Skin epidermis (tissue), 12 donors: ENCODE data around the gene CARD11.

ENCODE experiments used
- H3K27ac ChIP-seq, 21 experiments: fragments of 200-600 bp; sonication (generic) in 11 of 21; one replicate each; pipeline ENCODE4 v1.5.0; 2020; ENCODE audit warnings: mild to moderate bottlenecking in 3 of 21, inconsistent platforms in 2 of 21, moderate library complexity in 2 of 21
- H3K4me3 ChIP-seq, 7 experiments: fragments of 200-600 bp; sonication (generic) in 2 of 7; one replicate each; pipeline ENCODE4 v1.5.0; 2020; ENCODE audit warnings: inconsistent platforms in 2 of 7, mild to moderate bottlenecking in 2 of 7, moderate library complexity in 1 of 7

CARD11 gene

GRCh38 chr7:2864999-2865670 is 178.5 kb downstream of the CARD11 start:
- no peak overlapping the region for H3K4me3 ChIP-seq
- H3K27ac ChIP-seq: no peak overlapping the region

- Histone ChIP-seq H3K27ac (peak overlapping the region in 20 of 21 experiments; percentile 68 to 96 (median 86)), H3K4me3 (no peak overlapping the region)
These were observed 179.3 kb downstream of the CARD11 start for GRCh38 chr7:2864204-2864985.

DNA sequence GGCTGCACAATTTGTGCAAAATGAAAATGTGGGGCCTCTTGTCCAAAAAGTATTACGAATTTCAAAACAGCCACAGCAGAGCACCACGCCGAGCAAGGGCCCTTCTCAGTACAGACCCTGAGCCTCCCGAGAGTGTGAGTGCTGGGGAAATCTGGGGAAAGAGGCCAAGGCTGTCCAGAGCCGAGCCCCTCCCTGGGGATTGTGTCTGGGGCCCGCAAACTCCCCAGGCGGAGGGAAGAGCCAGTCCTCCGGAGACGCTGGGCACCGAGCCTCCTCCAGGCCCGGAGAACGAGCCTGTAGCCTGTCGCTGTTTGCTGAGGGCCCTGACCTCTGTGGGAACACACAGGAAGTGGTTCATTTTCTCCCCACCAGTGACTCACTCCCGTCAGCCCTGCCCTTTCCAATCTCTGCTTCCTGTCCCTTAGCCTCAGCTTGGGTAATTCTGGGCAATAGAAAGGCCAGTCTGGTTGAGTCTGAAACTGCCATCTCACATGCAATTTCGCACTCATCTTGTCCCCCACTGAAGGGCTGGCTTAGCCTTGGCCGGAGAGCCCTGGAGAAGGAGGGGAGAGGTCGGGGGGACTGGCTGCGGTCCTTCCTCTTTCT is 180.1 kb downstream of the CARD11 start:
- no peak overlapping the region for H3K4me3 ChIP-seq
- H3K27ac ChIP-seq: peak overlapping the region; percentile 29 to 96 (median 85)

DNA sequence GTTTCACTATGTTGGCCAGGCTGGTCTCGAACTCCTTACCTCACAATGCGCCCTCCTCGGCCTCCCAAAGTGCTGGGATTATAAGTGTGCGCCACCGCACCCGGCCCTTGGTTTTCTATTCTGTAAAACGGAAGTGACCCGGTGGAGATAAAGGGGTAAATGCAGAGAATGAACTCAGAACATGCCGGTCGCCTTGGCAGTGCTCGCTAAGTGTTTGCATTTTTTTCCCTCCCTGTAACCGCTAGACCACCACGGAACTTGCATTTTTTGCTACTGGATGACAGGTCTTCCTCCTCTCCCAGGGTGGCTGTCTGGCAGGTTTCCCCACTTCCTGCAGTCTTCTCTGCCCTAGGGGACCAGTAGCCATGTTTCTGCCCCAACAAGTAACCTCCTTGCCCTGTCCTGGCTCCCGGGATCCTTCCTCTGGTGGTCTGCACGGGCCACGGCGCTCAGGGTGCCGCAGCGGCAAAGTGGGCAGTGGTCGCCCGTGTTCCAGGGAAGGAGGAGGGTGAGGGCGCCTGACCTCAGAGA is 180.8 kb downstream of the CARD11 start:
- peak overlapping the region in 20 of 21 experiments; percentile 68 to 96 (median 86) for H3K27ac ChIP-seq
- no peak overlapping the region for H3K4me3 ChIP-seq

DNA sequence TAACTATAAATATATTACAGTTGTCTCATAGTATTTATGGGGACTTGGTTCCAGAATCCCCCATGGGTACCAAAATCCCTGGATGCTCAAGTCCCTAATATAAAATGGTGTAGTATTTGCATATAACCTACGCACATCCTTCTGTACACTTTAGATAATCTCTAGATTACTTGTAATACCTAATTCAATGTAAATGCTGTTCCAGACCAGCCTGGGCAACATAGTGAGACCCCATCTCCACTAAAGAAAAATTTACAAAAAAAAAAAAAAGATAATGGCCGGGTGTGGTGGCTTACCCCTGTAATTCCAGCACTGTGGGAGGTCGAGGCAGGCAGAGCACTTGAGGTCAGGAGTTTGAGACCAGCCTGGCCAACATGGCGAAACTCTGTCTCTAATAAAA is 182.2 kb downstream of the CARD11 start:
- no peak overlapping the region for H3K27ac ChIP-seq
- no peak overlapping the region for H3K4me3 ChIP-seq

- H3K27ac ChIP-seq: no peak overlapping the region
- H3K4me3 ChIP-seq: no peak overlapping the region
These were observed 183.0 kb downstream of the CARD11 start for GRCh38 chr7:2860627-2861133.

DNA sequence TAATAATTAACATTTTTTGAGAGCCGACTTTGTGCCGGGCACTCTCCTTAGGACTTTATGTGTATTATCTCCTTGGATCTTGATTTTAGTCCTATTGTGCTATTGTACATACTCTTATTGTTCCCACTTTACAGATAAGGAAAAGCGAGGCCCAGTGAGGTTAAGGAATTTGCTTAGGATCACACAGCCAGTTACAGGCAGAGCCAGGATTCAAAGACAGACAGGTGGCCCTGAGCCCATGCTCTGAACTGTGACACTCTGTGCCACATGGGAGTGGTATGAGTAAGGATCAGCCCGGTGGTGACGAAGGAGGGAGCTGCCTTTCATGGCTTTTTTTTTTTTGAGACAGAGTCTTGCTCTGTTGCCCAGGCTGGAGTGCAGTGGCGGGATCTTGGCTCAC is 183.7 kb downstream of the CARD11 start:
- no peak overlapping the region for H3K27ac ChIP-seq

DNA sequence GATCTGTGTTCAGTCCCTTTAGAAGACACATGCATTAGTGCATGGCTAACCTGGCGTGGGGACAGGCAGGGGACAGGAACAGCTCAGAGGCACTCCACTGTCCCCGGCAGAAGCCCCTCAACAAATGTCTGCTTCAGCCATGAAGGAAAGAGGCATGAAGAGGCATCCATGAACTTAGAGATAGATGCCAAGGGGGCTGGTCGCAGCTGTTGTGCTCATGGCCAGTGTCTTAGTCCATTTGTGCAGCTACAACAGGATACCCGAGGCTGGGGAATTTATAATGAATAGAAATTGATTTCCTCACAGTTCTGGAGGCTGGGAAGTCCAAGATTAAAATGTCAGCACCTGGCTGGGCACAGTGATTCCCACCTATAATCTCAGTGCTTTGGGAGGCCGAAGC is 185.0 kb downstream of the CARD11 start:
- Histone ChIP-seq H3K27ac (no peak overlapping the region), H3K4me3 (no peak overlapping the region)

More for the DNA sequence above, 183.7 kb downstream of the CARD11 start:
- H3K4me3 ChIP-seq: no peak overlapping the region

DNA sequence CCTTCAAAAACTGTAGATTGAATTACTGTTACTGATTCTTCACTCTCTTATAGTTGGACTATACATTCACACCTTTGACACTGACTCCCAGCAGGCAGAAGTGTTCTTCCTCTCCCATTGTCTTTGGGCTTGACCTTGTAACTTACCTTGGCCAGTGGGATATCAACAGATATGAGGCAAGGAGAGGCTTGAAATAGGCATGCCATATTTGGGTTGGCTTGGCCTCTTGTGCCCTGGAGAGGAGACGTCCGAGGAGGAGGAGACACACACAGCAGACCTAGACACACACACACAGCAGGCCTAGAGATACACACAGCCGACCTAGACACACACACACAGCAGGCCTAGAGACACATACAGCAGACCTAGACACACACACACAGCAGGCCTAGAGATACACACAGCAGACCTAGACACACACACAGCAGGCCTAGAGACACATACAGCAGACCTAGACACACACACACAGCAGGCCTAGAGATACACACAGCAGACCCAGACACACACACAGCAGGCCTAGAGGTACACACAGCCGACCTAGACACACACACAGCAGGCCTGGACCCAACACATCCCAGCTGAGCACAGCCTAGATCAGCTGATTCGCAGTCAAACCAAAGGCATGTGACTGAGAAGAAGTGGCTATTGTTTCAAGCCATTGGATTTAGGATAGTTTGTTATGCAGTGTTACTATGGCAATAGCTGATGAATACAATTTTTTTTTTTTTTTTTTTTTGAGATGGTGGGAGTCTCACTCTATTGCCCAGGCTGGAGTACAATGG is 187.1 kb downstream of the CARD11 start:
- Histone ChIP-seq H3K27ac (no peak overlapping the region), H3K4me3 (no peak overlapping the region)
